ENCODE measurements around the gene HDAC9.

The HDAC9 gene

DNA sequence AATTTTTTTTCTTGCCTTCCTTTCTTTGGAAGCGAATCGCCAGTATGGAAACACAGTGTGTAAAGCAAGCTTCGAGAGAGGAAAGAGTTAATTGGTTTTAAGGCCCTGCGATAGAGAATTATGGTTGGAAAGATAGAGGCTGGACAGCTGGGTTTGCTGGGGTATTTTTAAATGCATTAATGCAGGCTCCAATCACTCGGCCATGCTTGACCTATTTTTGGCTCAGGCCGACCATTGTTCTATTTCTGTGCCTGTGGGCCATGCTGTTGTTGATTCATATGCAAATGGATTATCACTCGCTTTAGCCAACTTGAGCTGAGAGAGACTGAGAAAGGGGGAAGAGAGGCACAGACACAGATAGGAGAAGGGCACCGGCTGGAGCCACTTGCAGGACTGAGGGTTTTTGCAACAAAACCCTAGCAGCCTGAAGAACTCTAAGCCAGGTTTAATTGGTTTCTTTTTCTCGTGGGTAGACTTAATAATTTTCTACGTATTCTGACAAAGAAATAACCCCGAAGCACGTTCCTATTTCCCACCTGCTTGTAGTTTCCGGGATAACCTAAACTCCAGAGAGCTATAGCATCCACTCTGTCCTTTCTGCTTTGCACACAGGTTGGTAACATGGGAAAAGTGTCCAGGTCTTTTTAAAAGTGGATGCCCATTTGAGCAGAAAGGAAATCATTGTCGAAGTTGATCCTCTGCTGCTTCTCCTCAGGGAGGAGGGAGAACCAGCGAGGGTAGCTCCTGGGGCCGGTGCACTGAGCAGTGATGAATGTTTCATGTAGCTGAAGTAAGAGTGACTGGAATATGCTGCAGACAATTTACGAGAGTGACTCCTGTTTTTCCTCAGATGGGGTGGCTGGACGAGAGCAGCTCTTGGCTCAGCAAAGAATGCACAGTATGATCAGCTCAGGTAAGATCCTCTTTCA, at the start of gene HDAC9:
TSS of gene HDAC9 (plus strand) at position 338 of the 929 bp plus-strand sequence. CDS start at position 892, 554 bp downstream.
- DNase-seq (ENCODE audit: low read depth in 3 of 3, low spot score in 1 of 3), result no peak

DNA sequence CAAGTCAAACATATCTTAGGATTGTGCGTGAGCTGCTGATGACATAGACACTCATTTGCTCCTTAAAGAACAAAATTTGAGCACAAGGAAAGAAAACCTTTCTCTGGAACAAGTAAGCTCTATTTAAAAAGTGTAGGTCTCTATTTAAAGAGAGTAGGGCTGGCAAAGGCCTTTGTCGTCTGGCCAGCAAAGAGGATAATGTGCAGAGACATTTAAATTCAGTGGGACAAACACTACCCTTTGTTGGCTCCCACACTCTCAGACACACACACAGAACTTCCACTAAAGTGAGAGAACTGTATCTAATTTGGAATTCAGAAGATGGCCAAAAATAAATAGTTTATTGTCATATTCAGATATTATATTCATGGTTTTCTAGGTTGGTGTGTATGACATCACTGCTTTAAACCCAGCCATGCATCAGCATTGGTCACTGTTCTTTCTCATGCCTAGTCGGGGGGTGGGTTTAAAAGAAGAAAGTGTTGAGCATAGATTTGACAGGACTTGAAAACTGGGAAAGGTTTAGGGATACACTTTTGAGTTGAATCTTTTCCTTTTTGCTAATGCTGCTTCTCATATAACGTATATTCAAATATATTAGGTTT, 49.5 kb upstream of the HDAC9 start:
- DNase-seq (ENCODE audit: low read depth in 3 of 3, low spot score in 1 of 3), result no peak

GRCh38 chr7:18450019-18450418, 45.5 kb upstream of the HDAC9 start:
- DNase-seq (ENCODE audit: low read depth in 3 of 3, low spot score in 1 of 3), result no peak

GRCh38 chr7:18455606-18456005, 39.9 kb upstream of the HDAC9 start:
- DNase-seq (ENCODE audit: low read depth in 3 of 3, low spot score in 1 of 3), result no peak

GRCh38 chr7:18457832-18458231, 37.7 kb upstream of the HDAC9 start:
- DNase-seq (ENCODE audit: low read depth in 3 of 3, low spot score in 1 of 3), result no peak

DNA sequence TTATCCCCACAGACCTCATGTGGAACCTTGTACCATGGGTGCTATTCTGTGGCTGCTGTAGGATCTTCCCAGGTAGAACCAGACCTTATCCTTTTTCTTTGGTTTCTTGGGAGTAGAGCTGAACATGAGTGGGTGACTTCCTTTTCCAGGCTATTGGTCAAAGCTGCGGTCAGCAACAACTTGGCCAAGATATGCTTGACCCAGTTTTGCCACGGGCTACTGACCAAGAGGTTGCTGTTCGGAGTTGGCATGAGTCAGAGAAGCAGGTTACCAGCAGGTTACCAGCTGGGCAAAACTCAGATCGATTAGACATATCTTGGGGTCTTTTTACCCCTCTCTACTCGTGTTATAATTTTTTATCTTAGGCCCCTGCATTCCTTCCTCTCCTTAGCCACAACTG, 36.7 kb upstream of the HDAC9 start:
- DNase-seq (ENCODE audit: low read depth in 3 of 3, low spot score in 1 of 3), result no peak

DNA sequence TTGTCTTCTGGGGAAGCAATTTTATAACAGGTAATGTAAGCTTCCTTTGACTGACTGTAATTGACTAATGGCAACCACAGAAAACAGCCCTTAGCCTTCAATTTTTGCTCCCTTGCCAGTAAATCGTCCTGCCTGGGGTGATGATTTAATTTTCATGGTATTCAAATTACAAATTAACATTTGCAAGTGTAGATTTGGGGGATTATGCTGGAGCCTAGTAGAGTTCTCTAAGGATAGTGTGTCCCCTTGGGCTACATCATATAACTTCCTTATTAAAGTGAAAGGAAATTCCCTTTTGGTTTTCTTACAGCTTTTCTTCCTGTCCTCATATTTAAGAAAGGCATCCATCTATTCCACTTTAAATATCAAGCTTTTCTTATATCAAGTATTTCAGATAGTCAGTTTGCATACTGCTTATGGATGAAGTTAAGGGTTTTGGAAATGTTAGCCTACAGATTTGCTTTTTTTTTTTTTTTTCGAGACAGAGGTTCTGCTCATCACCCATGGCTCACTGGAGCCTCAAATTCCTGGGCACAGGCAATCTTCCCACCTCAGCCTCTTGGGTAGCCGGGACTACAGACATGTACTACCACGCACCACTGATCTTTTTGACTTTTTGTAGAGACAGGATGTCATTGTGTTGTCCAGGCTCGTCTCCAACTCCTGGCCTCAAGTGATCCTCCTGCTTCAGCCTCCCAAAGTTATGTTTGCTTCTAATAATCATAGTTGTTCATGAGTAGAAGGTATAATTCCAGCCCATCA, 35.9 kb upstream of the HDAC9 start:
- no peak for DNase-seq (ENCODE audit: low read depth in 3 of 3, low spot score in 1 of 3)

GRCh38 chr7:18461785-18462467, 33.6 kb upstream of the HDAC9 start:
- DNase-seq (ENCODE audit: low read depth in 3 of 3, low spot score in 1 of 3), result no peak

DNA sequence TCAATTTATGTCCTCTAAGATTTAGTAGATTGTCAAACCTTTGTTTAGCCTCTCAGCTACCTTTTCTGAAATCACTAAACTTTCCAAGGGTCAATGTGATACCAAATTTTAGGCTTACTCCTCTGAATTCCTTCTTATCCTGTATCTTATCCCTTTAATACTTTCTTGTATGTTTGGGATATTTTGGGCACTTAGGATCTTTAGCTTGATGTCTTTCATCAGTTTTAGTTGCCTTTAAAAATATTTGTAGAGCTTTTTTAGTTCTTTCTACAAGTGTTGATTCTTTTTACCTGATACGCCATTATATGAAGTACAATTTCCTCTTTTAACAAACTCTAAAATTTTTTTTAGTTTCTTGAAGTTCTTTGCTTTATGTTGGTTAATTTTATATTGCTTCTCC, 30.7 kb upstream of the HDAC9 start:
- no peak for DNase-seq (ENCODE audit: low read depth in 3 of 3, low spot score in 1 of 3)

DNA sequence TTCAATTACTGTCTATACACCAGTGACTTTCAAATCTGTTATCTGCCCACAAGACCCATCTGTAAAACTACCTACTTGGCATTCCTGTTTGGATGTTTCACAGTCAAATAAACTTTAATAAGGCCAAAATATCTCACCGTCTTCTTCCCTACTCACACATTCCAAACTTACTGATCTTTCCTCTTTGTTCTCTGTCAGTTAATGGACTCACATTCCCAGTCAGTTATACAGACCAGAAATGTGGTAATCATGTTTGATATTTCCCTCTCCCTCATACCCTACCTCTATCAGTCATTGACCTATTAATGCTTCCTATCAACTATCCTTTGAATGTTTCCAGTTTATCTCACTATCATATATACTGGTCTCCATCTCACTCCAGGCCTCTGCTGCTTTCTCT, 28.5 kb upstream of the HDAC9 start:
- DNase-seq (ENCODE audit: low read depth in 3 of 3, low spot score in 1 of 3), result no peak

GRCh38 chr7:18468795-18469194, 26.8 kb upstream of the HDAC9 start:
- DNase-seq (ENCODE audit: low read depth in 3 of 3, low spot score in 1 of 3), result no peak

DNA sequence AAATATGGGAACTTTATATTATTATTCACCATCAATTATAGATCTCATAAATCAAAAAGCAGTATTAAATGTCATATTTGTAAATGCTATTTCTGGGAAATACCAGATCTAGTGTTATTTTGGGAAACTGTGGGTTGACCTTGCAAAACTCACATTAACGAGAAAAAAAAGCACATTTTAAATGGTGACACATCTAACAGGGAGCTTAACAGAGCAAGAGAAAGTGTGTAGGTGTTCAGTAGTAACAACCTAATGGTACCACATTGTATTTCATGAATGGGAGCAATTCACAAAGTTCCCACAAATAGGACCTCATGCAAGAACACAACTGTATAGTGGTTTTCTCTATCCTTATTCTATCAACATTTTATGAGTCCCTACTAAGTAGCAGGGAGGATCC, 26.2 kb upstream of the HDAC9 start:
- DNase-seq (ENCODE audit: low read depth in 3 of 3, low spot score in 1 of 3), result no peak

DNA sequence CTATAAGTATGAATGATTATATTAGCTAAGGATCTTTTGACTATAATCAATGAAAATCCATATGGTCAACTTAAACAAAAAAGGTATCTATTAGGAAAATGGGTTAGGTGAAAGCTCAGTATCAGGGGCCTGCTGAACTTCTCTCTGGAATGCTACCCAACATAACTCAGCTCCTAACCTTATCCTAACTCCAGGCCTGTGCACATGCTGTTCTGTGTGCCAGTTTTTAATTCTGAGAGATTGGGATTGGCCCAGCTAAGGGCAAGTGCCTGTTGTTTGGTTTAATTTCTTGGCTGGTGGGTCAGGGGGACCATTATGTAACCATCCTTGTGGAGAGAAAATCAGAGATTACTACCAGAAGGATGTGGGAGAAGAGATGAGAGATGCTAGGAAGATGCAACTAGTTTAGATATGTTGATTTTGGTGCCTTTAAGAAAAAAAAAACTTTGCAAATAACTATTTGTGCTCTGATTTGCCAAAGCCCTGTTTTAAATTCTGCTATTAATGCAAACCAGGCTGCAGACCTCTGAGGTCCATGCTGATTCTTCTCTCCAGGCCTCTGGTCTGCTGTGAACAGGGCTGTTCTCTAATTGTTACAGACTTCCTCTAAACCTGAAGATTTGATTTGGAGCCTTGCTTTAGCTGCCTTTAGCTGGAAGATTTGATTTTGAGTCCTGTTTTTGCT, 23.9 kb upstream of the HDAC9 start:
- no peak for DNase-seq (ENCODE audit: low read depth in 3 of 3, low spot score in 1 of 3)

DNA sequence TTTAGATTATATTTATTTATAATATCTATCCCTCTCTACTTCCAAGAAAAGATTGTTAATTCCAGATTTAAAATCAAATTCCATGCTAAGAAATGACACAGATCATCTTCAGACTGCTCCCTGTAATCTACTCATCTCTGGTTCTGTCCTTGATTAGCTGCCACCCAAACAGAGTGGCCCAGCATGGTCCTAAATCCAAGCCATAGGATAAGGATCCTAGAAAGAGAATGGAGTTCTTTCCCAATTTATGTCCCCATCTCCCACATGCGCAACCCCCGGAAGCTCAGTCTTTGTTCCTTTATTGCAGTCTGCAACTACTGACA, 23.4 kb upstream of the HDAC9 start:
- no peak for DNase-seq (ENCODE audit: low read depth in 3 of 3, low spot score in 1 of 3)

DNA sequence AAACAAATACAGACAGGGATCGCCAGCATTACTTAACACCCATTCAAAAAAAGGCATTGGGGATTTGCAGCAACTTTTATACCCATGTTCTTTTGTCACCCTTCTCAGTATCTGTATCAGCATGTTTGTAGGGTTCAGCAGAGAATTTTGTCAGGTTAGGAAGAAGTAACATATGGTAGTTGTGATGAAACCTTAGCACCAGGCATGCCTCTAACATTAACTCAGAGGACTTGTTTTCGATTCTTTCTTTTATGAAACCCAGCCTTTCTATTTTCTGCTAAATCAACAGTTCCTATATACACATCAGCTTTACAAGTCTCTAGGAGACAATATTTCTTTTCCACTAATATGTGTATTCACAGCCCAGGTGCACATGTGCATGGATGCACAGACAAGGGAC, 22.4 kb upstream of the HDAC9 start:
- DNase-seq (ENCODE audit: low read depth in 3 of 3, low spot score in 1 of 3), result no peak

DNA sequence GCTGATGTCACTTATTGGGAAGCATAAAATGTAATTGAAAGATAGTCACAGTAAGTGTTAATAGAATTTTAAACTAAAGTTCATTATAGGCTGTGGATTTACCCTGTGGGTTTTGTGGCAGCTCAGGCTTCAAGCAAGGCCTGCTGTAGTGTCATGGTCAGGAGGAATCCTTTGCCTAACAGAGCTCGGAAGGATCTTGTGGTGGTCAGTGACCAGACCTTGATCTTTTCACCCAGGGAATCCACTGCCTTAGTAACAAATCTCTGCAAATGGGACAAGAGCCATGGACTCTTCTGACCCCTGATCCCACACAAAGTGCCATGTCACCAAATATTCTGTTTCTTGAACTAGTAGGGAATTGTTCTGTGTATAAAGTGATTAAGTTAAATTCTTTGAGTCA, 20.6 kb upstream of the HDAC9 start:
- DNase-seq (ENCODE audit: low read depth in 3 of 3, low spot score in 1 of 3), result no peak

- DNase-seq (ENCODE audit: low read depth in 3 of 3, low spot score in 1 of 3), result no peak
Measured at GRCh38 chr7:18475488-18475887, 20.1 kb upstream of the HDAC9 start.

DNA sequence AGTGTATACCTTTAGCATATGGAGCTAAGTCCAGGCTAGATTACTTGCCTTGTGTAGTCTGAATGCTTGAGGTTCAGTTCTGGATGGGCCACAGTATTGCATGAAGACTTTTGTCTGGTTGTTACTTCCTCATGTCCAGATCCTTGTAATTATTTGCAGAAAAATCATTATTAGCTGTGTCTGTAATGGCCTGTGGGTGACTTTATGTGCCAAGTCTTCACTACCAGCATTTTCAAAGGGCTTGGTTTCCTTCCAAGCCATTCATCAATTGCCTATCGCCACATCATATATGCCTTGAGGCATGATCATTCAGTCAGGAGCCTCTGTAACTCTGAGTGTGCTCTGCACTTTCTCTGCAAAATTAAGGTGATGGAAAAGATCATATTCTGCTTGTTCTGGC, 13.8 kb upstream of the HDAC9 start:
- no peak for DNase-seq (ENCODE audit: low read depth in 3 of 3, low spot score in 1 of 3)

DNA sequence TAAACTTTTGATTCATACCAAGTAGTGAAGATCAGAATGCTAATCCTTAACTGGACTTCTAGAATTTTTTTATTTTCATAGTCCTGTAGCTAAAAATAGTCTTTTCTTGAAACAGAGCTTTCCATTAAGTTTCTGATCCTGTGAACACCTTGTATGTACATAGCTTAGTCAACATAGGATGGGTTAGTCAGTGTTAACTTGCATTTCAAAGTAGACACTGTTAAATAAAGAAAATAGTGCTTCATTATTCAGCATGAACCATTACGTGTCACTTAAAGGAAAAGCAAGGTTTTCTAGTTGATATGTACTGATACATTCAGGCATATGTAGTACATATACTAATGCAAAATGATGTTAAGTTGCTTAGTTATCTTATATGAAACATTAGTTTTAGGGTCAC, 7.5 kb upstream of the HDAC9 start:
- no peak for DNase-seq (ENCODE audit: low read depth in 3 of 3, low spot score in 1 of 3)

DNA sequence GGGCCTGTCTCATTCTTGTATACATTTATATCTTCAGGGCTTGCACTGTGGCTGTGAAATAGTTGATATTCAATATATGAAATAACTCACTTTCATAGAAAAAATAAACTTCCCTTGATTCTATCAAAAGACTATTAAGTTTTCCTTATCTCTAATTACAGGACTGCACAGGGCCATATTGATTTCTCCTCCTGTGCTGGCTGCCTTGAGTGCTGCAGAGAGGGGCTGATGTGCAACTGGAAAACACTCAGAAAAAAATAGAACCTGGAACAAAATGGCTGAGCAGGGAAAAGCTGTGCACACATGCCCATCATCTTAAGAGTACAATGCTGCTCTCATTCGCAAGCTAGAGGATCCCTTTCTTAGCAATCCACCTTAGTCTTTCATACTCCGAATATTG, 5.9 kb upstream of the HDAC9 start:
- DNase-seq (ENCODE audit: low read depth in 3 of 3, low spot score in 1 of 3), result no peak

DNA sequence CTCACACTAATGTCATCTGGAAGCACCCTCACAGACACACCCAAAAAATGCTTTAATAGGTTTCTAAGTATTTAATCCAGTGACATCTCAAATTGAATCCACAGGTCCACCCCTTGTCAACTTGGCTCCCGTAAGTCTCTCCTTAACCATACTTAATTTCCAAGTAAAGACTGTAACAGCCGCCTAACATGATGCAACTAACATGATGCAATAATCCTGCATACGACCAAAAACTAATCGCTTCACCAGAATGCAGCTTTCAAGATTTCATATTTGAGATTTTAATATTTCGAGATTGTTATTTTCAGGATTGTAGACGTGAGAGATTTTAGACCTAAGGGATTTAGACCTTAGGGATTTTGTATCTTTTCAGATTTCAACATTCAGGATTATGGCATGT, 3.7 kb upstream of the HDAC9 start:
- DNase-seq (ENCODE audit: low read depth in 3 of 3, low spot score in 1 of 3), result no peak

Measured in stimulated activated CD4-positive, alpha-beta T cell treated with anti-CD3 and anti-CD28 coated beads, TNF-alpha, amount 100 ng/mL, for 1 hour (primary cell).